ENCODE data around the gene CLCNKB.
A peak's percentile ranks its signal among the peaks of the same experiment; 100 is the strongest.

The CLCNKB gene

DNA sequence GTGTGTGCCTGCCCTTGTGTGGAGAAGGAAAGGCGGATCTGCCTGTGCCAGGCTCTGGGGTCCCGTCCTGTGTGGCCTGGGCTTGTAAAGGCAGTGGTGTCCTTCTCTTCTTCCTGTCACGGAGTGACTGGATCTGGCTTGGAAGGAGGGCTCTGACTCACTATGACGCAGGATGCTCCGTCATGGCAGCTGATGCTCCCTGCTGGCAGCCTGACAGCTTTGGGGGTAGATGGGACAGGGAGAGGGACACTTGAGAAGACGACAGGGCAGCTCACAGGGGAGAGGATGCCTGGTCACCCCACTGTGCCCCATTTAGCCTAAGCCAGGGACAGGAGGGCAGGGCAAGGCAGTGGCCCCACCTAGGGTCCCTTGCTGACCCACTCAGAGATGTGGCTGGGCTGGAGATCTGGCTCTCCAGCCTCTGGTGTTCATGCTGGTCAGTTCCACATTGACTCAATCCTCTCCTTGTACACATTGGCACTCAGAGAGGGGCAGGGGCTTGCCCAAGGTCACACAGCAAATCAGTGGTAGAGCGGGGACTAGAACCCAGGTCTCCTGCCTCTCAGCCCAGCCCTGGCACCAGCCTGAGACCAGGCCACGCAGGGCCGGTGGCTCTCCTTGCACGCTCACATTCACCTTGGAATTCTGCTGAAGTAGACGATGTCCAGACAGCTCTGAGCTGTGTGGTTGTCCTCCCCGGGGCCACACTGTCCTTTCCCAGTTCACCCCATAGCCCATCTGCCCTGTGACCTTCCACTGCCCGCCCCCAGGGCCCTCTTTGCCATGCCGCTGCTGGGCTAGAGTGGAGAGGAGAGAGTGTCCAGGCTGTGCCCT lies 32.7 kb downstream of the CLCNKB start:
- no peak overlapping the region for H3K4me3 ChIP-seq (ENCODE audit: low read depth in 1 of 2, low read length in 1 of 2)
- peaks cover 49% of the 10 kb centered on the region for H3K27me3 ChIP-seq
- no peaks in the 10 kb centered on the region for H3K9me3 ChIP-seq
- no peak overlapping the region for H3K27ac ChIP-seq
- H3K36me3 ChIP-seq = no peaks in the 10 kb centered on the region
- TF ChIP-seq, protein P1, sequence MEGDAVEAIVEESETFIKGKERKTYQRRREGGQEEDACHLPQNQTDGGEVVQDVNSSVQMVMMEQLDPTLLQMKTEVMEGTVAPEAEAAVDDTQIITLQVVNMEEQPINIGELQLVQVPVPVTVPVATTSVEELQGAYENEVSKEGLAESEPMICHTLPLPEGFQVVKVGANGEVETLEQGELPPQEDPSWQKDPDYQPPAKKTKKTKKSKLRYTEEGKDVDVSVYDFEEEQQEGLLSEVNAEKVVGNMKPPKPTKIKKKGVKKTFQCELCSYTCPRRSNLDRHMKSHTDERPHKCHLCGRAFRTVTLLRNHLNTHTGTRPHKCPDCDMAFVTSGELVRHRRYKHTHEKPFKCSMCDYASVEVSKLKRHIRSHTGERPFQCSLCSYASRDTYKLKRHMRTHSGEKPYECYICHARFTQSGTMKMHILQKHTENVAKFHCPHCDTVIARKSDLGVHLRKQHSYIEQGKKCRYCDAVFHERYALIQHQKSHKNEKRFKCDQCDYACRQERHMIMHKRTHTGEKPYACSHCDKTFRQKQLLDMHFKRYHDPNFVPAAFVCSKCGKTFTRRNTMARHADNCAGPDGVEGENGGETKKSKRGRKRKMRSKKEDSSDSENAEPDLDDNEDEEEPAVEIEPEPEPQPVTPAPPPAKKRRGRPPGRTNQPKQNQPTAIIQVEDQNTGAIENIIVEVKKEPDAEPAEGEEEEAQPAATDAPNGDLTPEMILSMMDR (IDR thresholded peaks at IDR 0.05) = no peak
- peaks cover 2 to 3% of the 10 kb centered on the region in 2 experiments for H3K4me1 ChIP-seq (ENCODE audit: control insufficient read depth in 1 of 2, insufficient read depth in 1 of 2, low read depth in 1 of 2, low read length in 1 of 2)

DNA sequence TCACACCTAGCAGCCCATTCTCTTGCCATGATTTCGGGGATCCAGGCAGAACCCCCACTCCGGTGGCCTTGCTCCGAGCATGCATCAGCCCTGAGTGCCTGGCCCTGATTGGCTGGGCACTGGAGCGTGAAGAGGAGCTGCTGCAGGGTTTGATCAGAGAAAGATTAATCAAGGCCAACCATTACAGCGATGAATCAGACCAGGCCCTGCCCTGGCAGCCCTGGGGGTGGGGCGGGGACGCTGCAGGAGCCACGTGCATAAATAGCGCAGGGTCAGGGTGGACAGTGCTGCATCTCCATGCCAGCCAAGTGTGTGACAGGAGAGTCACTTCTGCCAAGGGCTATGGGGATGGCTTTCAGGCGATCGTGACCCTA lies 33.3 kb downstream of the CLCNKB start:
- Histone ChIP-seq H3K36me3 (no peaks in the 10 kb centered on the region), H3K4me3 (ENCODE audit: low read depth in 1 of 2, low read length in 1 of 2) (no peak overlapping the region), H3K27me3 (peaks cover 43% of the 10 kb centered on the region), H3K9me3 (no peaks in the 10 kb centered on the region), H3K27ac (no peak overlapping the region), H3K4me1 (ENCODE audit: control insufficient read depth in 1 of 2, insufficient read depth in 1 of 2, low read depth in 1 of 2, low read length in 1 of 2) (peaks cover 2 to 3% of the 10 kb centered on the region in 2 experiments)
- TF ChIP-seq, protein P1 (IDR thresholded peaks at IDR 0.05) = no peak

GRCh38 chr1:16077406-16078245 lies 34.0 kb downstream of the CLCNKB start:
- no peak overlapping the region for H3K4me3 ChIP-seq (ENCODE audit: low read depth in 1 of 2, low read length in 1 of 2)
- TF ChIP-seq, protein P1 (IDR thresholded peaks at IDR 0.05) = no peak
- H3K9me3 ChIP-seq = no peaks in the 10 kb centered on the region
- peaks cover 2 to 3% of the 10 kb centered on the region in 2 experiments for H3K4me1 ChIP-seq (ENCODE audit: control insufficient read depth in 1 of 2, insufficient read depth in 1 of 2, low read depth in 1 of 2, low read length in 1 of 2)
- H3K27me3 ChIP-seq = peaks cover 35% of the 10 kb centered on the region
- no peak overlapping the region for H3K27ac ChIP-seq
- no peaks in the 10 kb centered on the region for H3K36me3 ChIP-seq

DNA sequence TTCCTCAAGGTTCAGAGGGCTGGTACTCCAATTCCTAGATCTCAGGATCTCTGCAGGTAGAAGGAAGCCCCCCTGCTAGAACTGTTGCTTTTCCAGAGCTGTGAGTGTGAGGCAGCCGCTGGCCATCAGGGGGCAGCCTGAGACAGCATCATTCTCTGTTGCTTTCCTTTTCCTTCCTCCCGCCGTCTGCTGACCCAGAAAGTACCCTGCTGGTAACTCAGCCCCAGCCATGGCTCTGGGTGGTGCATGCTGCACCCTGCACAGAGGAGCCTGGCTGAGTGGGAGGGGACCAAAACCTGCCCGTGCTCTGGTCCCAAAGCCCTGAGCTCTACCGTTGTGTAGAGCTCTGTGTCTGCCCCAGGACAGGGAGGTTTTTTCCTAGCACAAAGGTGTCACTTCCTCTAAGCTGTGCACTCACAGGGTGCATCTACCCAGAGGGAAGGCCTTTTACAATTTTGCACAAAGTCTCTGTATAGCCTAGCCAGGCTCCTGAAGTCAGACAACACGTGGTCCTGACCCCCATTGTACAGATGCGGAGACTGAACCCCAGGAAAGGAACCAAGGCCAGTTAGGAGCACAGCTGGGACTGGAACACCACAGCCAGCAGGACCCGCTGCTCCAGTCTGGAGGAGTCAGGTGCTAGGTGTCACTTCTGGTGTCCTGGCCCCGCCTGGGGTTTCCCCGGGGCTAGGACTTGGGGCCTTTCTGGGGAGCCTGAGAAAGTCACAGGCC lies 35.5 kb downstream of the CLCNKB start:
- no peak overlapping the region for H3K4me3 ChIP-seq (ENCODE audit: low read depth in 1 of 2, low read length in 1 of 2)
- H3K36me3 ChIP-seq = no peaks in the 10 kb centered on the region
- H3K4me1 ChIP-seq (ENCODE audit: control insufficient read depth in 1 of 2, insufficient read depth in 1 of 2, low read depth in 1 of 2, low read length in 1 of 2) = no peaks in the 10 kb centered on the region
- peaks cover 20% of the 10 kb centered on the region for H3K27me3 ChIP-seq
- TF ChIP-seq, protein P1 (IDR thresholded peaks at IDR 0.05) = peak; percentile 37
- no peak overlapping the region for H3K27ac ChIP-seq
- H3K9me3 ChIP-seq = no peaks in the 10 kb centered on the region

- no peaks in the 10 kb centered on the region for H3K9me3 ChIP-seq
- TF ChIP-seq, protein P1 (IDR thresholded peaks at IDR 0.05) = no peak
- no peak overlapping the region for H3K27ac ChIP-seq
- H3K4me1 ChIP-seq (ENCODE audit: control insufficient read depth in 1 of 2, insufficient read depth in 1 of 2, low read depth in 1 of 2, low read length in 1 of 2) = no peaks in the 10 kb centered on the region
- no peak overlapping the region for H3K4me3 ChIP-seq (ENCODE audit: low read depth in 1 of 2, low read length in 1 of 2)
- peaks cover 5% of the 10 kb centered on the region for H3K27me3 ChIP-seq
- no peaks in the 10 kb centered on the region for H3K36me3 ChIP-seq
Measured at GRCh38 chr1:16080422-16081150, 37.0 kb downstream of the CLCNKB start.
